Tibial nerve (tissue), 4 donors: ENCODE data around the gene CTSA.

Experiments used
- CTCF ChIP-seq, 5 experiments: fragments of 200-600 bp in 3 of 5; fragments of 450-650 bp in 2 of 5; sonication (generic) in 3 of 5; IDR thresholded peaks; one replicate each; pipeline ENCODE4 v1.5.1; 2016 to 2019; ENCODE audit warnings: antibody characterized with exemption in 5 of 5, mild to moderate bottlenecking in 3 of 5, moderate library complexity in 2 of 5
- EP300 ChIP-seq, 2 donors: sonication (generic); formaldehyde crosslinking; IDR thresholded peaks; one replicate each; pipeline ENCODE4 v1.6.1; 2017; ENCODE audit warnings: antibody characterized with exemption in 2 of 2, mild to moderate bottlenecking in 1 of 2
- POLR2A ChIP-seq, 2 donors: fragments of 450-650 bp; IDR thresholded peaks; one replicate each; pipeline ENCODE4 v1.6.1; 2017; ENCODE audit warnings: antibody characterized with exemption in 2 of 2, mild to moderate bottlenecking in 2 of 2, moderate library complexity in 2 of 2

GRCh38 chr20:45873409-45874103 lies 17.6 kb upstream of the CTSA start:
- no peak for TF ChIP-seq CTCF (IDR thresholded peaks at IDR 0.05)
- TF ChIP-seq EP300 (IDR thresholded peaks at IDR 0.05) = no peak
- no peak for TF ChIP-seq POLR2A (IDR thresholded peaks at IDR 0.05)
